Stimulated activated CD4-positive, alpha-beta T cell treated with anti-CD3 and anti-CD28 coated beads, Interleukin-1b, Interleukin-23, amount 100 ng/mL, for 4 hours (primary cell): ENCODE data around the gene PGM2L1.
A peak's percentile ranks its signal among the peaks of the same experiment; 100 is the strongest.
"Not testable (repeated sequence)": the region's sequence is repeated elsewhere in the genome, so short reads cannot be mapped to it uniquely, and the experiment has no call there.

Experiments used
- DNase-seq, 2 donors: peaks; one replicate each; pipeline ENCODE4 v3.0.0-alpha.2; 2020; ENCODE audit warnings: low read depth in 2 of 2

The PGM2L1 gene

GRCh38 chr11:74400606-74401005, 2.4 kb upstream of the PGM2L1 start:
- no peak for DNase-seq

GRCh38 chr11:74397501-74398243, 561 bp downstream of the PGM2L1 start:
- no peak for DNase-seq

GRCh38 chr11:74392256-74392655, 6.0 kb downstream of the PGM2L1 start:
- DNase-seq: no peak

GRCh38 chr11:74391193-74391592, 7.0 kb downstream of the PGM2L1 start:
- no peak for DNase-seq

GRCh38 chr11:74390697-74391096, 7.5 kb downstream of the PGM2L1 start:
- DNase-seq: no peak

GRCh38 chr11:74388678-74389327, 9.4 kb downstream of the PGM2L1 start:
- peak; percentile 29 to 69 for DNase-seq

- DNase-seq: no peak
These were observed 13.6 kb downstream of the PGM2L1 start for GRCh38 chr11:74384641-74385040.

GRCh38 chr11:74380746-74381439, 17.3 kb downstream of the PGM2L1 start:
- no peak for DNase-seq

GRCh38 chr11:74377689-74378088, 20.5 kb downstream of the PGM2L1 start:
- no peak for DNase-seq

GRCh38 chr11:74373382-74373781, 24.9 kb downstream of the PGM2L1 start:
- DNase-seq: no peak

- DNase-seq: no peak
These were observed 26.8 kb downstream of the PGM2L1 start for GRCh38 chr11:74371269-74372052.

GRCh38 chr11:74370123-74370522, 28.1 kb downstream of the PGM2L1 start:
- no peak for DNase-seq

- DNase-seq: no peak
These were observed 30.4 kb downstream of the PGM2L1 start for GRCh38 chr11:74367881-74368280.

GRCh38 chr11:74366576-74366975, 31.7 kb downstream of the PGM2L1 start:
- no peak for DNase-seq

GRCh38 chr11:74365805-74366204, 32.4 kb downstream of the PGM2L1 start:
- not testable (repeated sequence) for DNase-seq

- no peak for DNase-seq
These were observed 40.8 kb downstream of the PGM2L1 start for GRCh38 chr11:74357449-74357848.

- DNase-seq: no peak
These were observed 42.6 kb downstream of the PGM2L1 start for GRCh38 chr11:74355626-74356025.

GRCh38 chr11:74354036-74354435, 44.2 kb downstream of the PGM2L1 start:
- no peak for DNase-seq

GRCh38 chr11:74347381-74347780, 50.9 kb downstream of the PGM2L1 start:
- DNase-seq: no peak

- DNase-seq: no peak
These were observed 52.8 kb downstream of the PGM2L1 start for GRCh38 chr11:74345420-74345819.

GRCh38 chr11:74341921-74342320, 56.3 kb downstream of the PGM2L1 start:
- DNase-seq: no peak

- no peak for DNase-seq
These were observed 58.6 kb downstream of the PGM2L1 start for GRCh38 chr11:74339619-74340018.
